AG04450 (cell line): ENCODE measurements around the gene SMURF2. TPM values are rescaled to one million over a fixed set of nuclear protein-coding genes. Genes with fewer than 3 reads are reported as not detected.

Source experiments
- CTCF ChIA-PET: fragments of 300-600, 350-600 bp; formaldehyde crosslinking; extraction: SDS; loops from one replicate; lab custom pipeline; 2022; ENCODE audit warnings: antibody characterized with exemption, inconsistent platforms; lab: Charles Lee
- POLR2A ChIA-PET: fragments of 350-600 bp; formaldehyde crosslinking; extraction: SDS; loops from one replicate; lab custom pipeline; 2021; ENCODE audit warnings: antibody characterized with exemption, inconsistent platforms; lab: Yijun Ruan, JAX
- DNase-seq: peaks from one replicate; pipeline ENCODE4 v3.0.0-alpha.2; 2011; ENCODE audit warnings: low read depth, low spot score
- H3K27ac ChIP-seq: one replicate; pipeline ENCODE4 v1.5.1; 2012; ENCODE audit warnings: low read depth, low read length, control low read depth
- H3K27me3 ChIP-seq: one replicate; pipeline ENCODE4 v1.6.0; 2012; ENCODE audit warnings: low read length; ENCODE audit not compliant: control insufficient read depth, insufficient read depth
- H3K4me3 ChIP-seq: 2 replicates; pipeline ENCODE4 v1.5.1; 2011; ENCODE audit warnings: mild to moderate bottlenecking, low read depth, low read length, control low read depth
- H3K9me3 ChIP-seq: 2 replicates; pipeline ENCODE4 v1.5.1; 2012; ENCODE audit warnings: low read length; ENCODE audit not compliant: control insufficient read depth, insufficient read depth
- CTCF ChIP-seq: IDR thresholded peaks from 2 replicates; pipeline ENCODE4 v1.5.1; 2011; ENCODE audit warnings: low read depth, low read length, control low read depth, inconsistent platforms
- polyA plus RNA-seq: library from polyadenylated mRNA; depleted of rRNA; stranded (reverse); fragments of >200 nt; gene quantifications from 2 replicates; pipeline ENCODE4 v1.2.3, GENCODE V29; 2011

Gene SMURF2
- polyA plus RNA-seq, 1 experiment, result 147 TPM

- no peak overlapping the region for H3K27ac ChIP-seq
- no peak for DNase-seq
- no peak for TF ChIP-seq CTCF
- no peaks in the 10 kb centered on the region for H3K9me3 ChIP-seq
- no peak overlapping the region for H3K4me3 ChIP-seq
- H3K27me3 ChIP-seq, result no peaks in the 10 kb centered on the region
- ChIA-PET CTCF (no interaction called here), POLR2A (interaction anchor here (0.6 to 1.2 kb wide), 6 partner anchors 8 to 57 kb away, joined by 3 to 4 read pairs (median 3); no protein-coding TSS in a partner anchor)
Measured at GRCh38 chr17:64622931-64623654, 39.0 kb downstream of the SMURF2 start.

- H3K27me3 ChIP-seq, result no peaks in the 10 kb centered on the region
- no peak for DNase-seq
- POLR2A ChIA-PET, result no interaction called here
- no peak for TF ChIP-seq CTCF
- no peak overlapping the region for H3K27ac ChIP-seq
- no peaks in the 10 kb centered on the region for H3K9me3 ChIP-seq
- CTCF ChIA-PET, result no interaction called here
- H3K4me3 ChIP-seq, result no peak overlapping the region
Measured at GRCh38 chr17:64621772-64622171, 40.3 kb downstream of the SMURF2 start.

- H3K27me3 ChIP-seq, result no peaks in the 10 kb centered on the region
- H3K4me3 ChIP-seq, result no peak overlapping the region
- H3K9me3 ChIP-seq, result no peaks in the 10 kb centered on the region
- no peak for DNase-seq
- TF ChIP-seq CTCF, result no peak
- POLR2A ChIA-PET, result interaction anchor here (0.7 kb wide), 1 partner anchor 20 kb away, joined by 6 read pairs; no protein-coding TSS in a partner anchor
- no peak overlapping the region for H3K27ac ChIP-seq
- CTCF ChIA-PET, result no interaction called here
Measured at GRCh38 chr17:64618848-64619247, 43.3 kb downstream of the SMURF2 start.

- Histone ChIP-seq H3K27ac (no peak overlapping the region), H3K4me3 (no peak overlapping the region), H3K9me3 (no peaks in the 10 kb centered on the region), H3K27me3 (no peaks in the 10 kb centered on the region)
- ChIA-PET CTCF (interaction anchor here (0.7 kb wide), 1 partner anchor 24 kb away, joined by 3 read pairs; no protein-coding TSS in a partner anchor), POLR2A (no interaction called here)
- DNase-seq, result no peak
- TF ChIP-seq CTCF, result no peak
Measured at GRCh38 chr17:64617125-64617780, 44.9 kb downstream of the SMURF2 start.
